K562 (cell line): ENCODE measurements around the gene SNX25.

Source experiments
- EP300 ChIP-seq: IDR thresholded peaks from 2 replicates; pipeline ENCODE4 v1.6.1; 2012; ENCODE audit warnings: low read length, improper control_type of control experiment
- EWSR1 ChIP-seq: fragments of 450-650 bp; IDR thresholded peaks from 2 replicates; pipeline ENCODE4 v1.6.1; 2018; ENCODE audit warnings: borderline replicate concordance, mild to moderate bottlenecking, low read depth, moderate library complexity; ENCODE audit not compliant: partially characterized antibody
- JUN ChIP-seq, 2 experiments: sonication (generic) in 1 of 2; formaldehyde crosslinking in 1 of 2; IDR thresholded peaks; 2 replicates each; pipeline versions ENCODE4 v1.6.1 to v1.8.0; 2012 to 2022; ENCODE audit warnings: borderline replicate concordance in 2 of 2, mild to moderate bottlenecking in 2 of 2, improper control_type of control experiment in 1 of 2, low read depth in 1 of 2, low read length in 1 of 2, missing genetic modification reagents in 1 of 2
- SAFB ChIP-seq: fragments of 200-400 bp; formaldehyde crosslinking; IDR thresholded peaks from 2 replicates; pipeline ENCODE4 v1.6.1; 2017; ENCODE audit warnings: low read depth, low read length, borderline replicate concordance
- TCF7 ChIP-seq: sonication (generic); IDR thresholded peaks from 2 replicates; pipeline ENCODE4 v1.6.1; 2016; ENCODE audit warnings: antibody characterized with exemption, borderline replicate concordance
- TF ChIP-seq, protein P1 (sequence below), 3 experiments: IDR thresholded peaks in 2 of 3; conservative IDR thresholded peaks in 1 of 3; 2 replicates each; pipeline ENCODE4 v1.5.1; 2011 to 2012; ENCODE audit warnings: low read length in 3 of 3, mild to moderate bottlenecking in 3 of 3, control low read depth in 2 of 3, improper control_type of control experiment in 1 of 3, inconsistent platforms in 1 of 3, low read depth in 1 of 3, mixed read lengths in 1 of 3, moderate library complexity in 1 of 3; ENCODE audit not compliant: insufficient read depth in 2 of 3
- TF ChIP-seq, protein P2 (sequence below): IDR thresholded peaks from 2 replicates; pipeline ENCODE4 v1.6.1; 2011; ENCODE audit not compliant: insufficient read length; ENCODE audit errors: extremely low read depth
- TF ChIP-seq, protein P3 (sequence below), 2 experiments: fragments of 450-650 bp; IDR thresholded peaks; 2 replicates each; pipeline ENCODE4 v1.6.1; 2016; ENCODE audit warnings: mild to moderate bottlenecking in 2 of 2, borderline replicate concordance in 1 of 2, low read depth in 1 of 2, moderate library complexity in 1 of 2

DNA sequence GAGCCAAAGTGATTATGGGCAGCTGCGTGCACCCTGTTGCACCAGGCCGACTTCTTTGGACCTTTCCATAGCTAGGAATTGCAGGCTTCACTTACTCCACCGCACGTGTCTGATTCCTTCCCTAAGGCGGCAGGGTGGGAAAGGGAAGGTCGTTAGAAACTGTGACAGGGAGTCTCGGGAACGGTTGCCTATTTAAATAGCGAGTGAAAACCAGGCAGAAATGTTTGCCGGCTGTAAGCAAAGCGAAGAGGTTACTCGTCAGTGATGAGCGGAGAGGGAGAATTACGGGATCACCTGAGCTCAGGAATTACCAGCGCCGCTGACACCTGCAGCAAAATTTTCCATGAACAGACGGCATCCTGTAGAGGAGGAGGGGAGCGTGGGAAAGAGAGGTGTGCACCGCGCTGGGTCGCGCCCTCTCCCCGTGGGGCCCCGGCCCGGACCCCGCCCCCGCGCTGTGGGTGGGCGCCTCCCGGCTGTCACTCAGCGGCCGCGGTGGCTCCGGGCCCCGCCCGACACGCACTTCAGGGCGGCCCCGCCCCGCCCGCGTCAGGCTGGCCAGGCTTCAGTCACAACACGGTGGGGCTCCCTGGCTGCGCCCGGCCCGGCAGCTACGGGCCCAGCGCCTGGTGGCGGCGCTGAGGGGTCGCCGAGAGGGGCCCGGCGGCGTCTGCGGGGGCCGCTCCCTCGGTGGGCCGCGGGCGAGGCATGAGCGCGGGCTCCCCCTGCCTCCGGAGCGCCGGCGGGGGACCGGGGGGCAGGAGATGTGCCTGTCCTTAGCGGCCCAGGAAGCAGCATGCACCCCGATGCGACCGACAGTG lies at the start of gene SNX25:
- TF ChIP-seq, protein P1, sequence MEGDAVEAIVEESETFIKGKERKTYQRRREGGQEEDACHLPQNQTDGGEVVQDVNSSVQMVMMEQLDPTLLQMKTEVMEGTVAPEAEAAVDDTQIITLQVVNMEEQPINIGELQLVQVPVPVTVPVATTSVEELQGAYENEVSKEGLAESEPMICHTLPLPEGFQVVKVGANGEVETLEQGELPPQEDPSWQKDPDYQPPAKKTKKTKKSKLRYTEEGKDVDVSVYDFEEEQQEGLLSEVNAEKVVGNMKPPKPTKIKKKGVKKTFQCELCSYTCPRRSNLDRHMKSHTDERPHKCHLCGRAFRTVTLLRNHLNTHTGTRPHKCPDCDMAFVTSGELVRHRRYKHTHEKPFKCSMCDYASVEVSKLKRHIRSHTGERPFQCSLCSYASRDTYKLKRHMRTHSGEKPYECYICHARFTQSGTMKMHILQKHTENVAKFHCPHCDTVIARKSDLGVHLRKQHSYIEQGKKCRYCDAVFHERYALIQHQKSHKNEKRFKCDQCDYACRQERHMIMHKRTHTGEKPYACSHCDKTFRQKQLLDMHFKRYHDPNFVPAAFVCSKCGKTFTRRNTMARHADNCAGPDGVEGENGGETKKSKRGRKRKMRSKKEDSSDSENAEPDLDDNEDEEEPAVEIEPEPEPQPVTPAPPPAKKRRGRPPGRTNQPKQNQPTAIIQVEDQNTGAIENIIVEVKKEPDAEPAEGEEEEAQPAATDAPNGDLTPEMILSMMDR (IDR thresholded peaks at IDR 0.05 in 2 of 3, conservative IDR thresholded peaks at IDR 0.05 in 1 of 3; ENCODE audit: insufficient read depth in 2 of 3, low read depth in 1 of 3, low read length in 3 of 3): peak in 2 of 3 experiments; percentile 22 to 26; a peak in 2 of 6 replicates
- TF ChIP-seq JUN (IDR thresholded peaks at IDR 0.05; ENCODE audit: borderline replicate concordance, low read depth, low read length) (no peak), JUN (CRISPR knock-in tag; IDR thresholded peaks at IDR 0.05; ENCODE audit: borderline replicate concordance) (no peak), EP300 (no peak), TCF7 (no peak), SAFB (no peak), EWSR1 (no peak)
- TF ChIP-seq, protein P2, sequence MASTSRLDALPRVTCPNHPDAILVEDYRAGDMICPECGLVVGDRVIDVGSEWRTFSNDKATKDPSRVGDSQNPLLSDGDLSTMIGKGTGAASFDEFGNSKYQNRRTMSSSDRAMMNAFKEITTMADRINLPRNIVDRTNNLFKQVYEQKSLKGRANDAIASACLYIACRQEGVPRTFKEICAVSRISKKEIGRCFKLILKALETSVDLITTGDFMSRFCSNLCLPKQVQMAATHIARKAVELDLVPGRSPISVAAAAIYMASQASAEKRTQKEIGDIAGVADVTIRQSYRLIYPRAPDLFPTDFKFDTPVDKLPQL: no peak
- TF ChIP-seq, protein P3, sequence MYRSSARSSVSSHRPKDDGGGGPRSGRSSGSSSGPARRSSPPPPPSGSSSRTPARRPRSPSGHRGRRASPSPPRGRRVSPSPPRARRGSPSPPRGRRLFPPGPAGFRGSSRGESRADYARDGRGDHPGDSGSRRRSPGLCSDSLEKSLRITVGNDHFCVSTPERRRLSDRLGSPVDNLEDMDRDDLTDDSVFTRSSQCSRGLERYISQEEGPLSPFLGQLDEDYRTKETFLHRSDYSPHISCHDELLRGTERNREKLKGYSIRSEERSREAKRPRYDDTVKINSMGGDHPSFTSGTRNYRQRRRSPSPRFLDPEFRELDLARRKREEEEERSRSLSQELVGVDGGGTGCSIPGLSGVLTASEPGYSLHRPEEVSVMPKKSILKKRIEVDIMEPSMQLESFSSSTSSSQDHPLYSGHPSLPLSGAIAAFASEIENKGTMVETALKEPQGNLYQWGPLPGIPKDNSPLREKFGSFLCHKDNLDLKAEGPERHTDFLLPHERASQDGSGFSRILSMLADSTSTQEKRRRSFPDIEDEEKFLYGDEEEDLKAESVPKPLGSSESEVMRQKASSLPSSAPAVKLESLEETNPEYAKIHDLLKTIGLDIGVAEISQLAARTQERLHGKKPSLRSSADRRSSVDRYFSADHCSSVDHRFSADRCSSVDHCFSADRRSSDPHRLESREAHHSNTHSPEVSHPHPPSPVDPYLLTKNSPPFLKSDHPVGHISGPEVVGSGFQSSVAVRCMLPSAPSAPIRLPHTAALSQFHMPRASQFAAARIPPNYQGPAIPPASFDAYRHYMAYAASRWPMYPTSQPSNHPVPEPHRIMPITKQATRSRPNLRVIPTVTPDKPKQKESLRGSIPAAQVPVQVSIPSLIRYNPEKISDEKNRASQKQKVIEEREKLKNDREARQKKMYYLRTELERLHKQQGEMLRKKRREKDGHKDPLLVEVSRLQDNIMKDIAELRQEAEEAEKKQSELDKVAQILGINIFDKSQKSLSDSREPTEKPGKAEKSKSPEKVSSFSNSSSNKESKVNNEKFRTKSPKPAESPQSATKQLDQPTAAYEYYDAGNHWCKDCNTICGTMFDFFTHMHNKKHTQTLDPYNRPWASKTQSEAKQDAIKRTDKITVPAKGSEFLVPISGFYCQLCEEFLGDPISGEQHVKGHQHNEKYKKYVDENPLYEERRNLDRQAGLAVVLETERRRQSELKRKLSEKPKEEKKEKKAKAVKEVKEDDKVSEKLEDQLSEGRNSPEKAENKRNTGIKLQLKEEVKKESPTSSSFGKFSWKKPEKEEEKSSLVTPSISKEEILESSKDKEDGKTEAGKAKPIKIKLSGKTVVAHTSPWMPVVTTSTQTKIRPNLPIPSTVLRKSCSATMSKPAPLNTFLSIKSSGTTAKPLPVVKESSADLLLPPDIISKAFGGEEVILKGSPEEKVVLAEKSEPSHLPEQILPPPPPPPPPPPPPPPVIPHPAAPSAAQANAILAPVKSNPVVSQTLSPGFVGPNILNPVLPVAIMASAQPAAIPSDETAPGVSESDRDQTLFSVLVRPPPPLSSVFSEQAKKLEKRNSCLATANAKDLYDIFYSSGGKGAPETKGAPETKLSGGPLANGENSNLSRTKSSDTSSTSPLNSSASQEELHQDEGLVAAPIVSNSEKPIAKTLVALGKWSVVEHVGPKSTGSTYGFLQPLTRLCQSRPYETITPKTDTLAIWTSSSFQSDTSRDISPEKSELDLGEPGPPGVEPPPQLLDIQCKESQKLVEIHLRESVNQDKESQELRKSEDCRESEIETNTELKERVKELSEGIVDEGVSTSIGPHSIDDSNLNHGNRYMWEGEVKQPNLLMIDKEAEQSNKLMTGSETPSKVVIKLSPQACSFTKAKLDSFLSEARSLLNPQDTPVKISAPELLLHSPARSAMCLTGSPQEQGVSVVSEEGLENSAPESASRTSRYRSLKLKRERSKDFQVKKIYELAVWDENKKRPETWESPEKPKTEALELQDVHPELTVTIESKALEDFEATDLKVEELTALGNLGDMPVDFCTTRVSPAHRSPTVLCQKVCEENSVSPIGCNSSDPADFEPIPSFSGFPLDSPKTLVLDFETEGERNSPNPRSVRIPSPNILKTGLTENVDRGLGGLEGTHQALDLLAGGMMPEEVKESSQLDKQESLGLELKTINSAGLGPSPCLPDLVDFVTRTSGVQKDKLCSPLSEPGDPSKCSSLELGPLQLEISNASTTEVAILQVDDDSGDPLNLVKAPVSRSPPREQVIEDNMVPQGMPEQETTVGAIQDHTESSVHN (IDR thresholded peaks at IDR 0.05; ENCODE audit: borderline replicate concordance in 1 of 2, low read depth in 1 of 2): no peak
